H1 (cell line): Measurements from ENCODE around the gene GPC6. TPM values are rescaled to one million over a fixed set of nuclear protein-coding genes. Genes with fewer than 3 reads are reported as not detected.

Experiments used
- CHD7 ChIP-seq: fragments of 300-600 bp; sonication (generic); IDR thresholded peaks from 2 replicates; pipeline ENCODE4 v1.7.1; 2012; ENCODE audit warnings: low read length, moderate library complexity, mild to moderate bottlenecking, inconsistent platforms; ENCODE audit not compliant: insufficient replicate concordance
- CTCF ChIP-seq, 3 experiments: IDR thresholded peaks; 1 replicate in 2 of 3; 2 replicates in 1 of 3; pipeline versions ENCODE4 v1.5.1 to v1.6.1; 2011; ENCODE audit warnings: low read length in 3 of 3, mild to moderate bottlenecking in 3 of 3, inconsistent platforms in 2 of 3, low read depth in 1 of 3, moderate library complexity in 1 of 3; ENCODE audit not compliant: insufficient read depth in 1 of 3; ENCODE audit errors: control extremely low read depth in 1 of 3
- EZH2 ChIP-seq: fragments of 200-600 bp; sonication (generic); IDR thresholded peaks from 2 replicates; pipeline ENCODE4 v1.7.1; 2012; ENCODE audit warnings: low read depth, mild to moderate bottlenecking, moderate library complexity, low read length, inconsistent platforms; ENCODE audit not compliant: severe bottlenecking
- RAD21 ChIP-seq, 2 experiments: IDR thresholded peaks in 1 of 2; conservative IDR thresholded peaks in 1 of 2; 2 replicates each; pipeline ENCODE4 v1.6.1; 2011; ENCODE audit warnings: low read depth in 2 of 2, low read length in 2 of 2, improper control_type of control experiment in 1 of 2, inconsistent platforms in 1 of 2, mild to moderate bottlenecking in 1 of 2, moderate library complexity in 1 of 2
- ZNF274 ChIP-seq: IDR thresholded peaks from 2 replicates; pipeline ENCODE4 v1.7.0; 2012; ENCODE audit warnings: low read length, borderline replicate concordance; ENCODE audit errors: extremely low read depth
- polyA plus RNA-seq, 7 experiments: library from polyadenylated mRNA; depleted of rRNA in 3 of 7; stranded (reverse) in 5 of 7; unstranded in 2 of 7; fragments of >200 nt in 5 of 7; fragments of 200-250 nt in 2 of 7; gene quantifications; 1 replicate in 5 of 7; 2 replicates in 1 of 7; 4 replicates in 1 of 7; pipeline versions ENCODE4 v1.2.1 to v1.2.3, GENCODE V29; 2011 to 2013; ENCODE audit warnings: missing spikeins in 2 of 7, mixed read lengths in 2 of 7
- total RNA-seq: library from RNA; stranded (reverse); fragmentation: NEBNext Ultra II Directional; extraction: Animal tissue kit (Norgen Biotek cat#: 25700); gene quantifications from 2 replicates; pipeline ENCODE4 v1.2.1, GENCODE V29; 2021

GPC6 gene
- total and polyA plus RNA-seq, 2 of the 8 experiments (the other 6 are each of a cell fraction or from before 2014, with no cell fraction given) = 5.4 to 12.0 TPM

- no peak for TF ChIP-seq CHD7
- TF ChIP-seq CTCF (IDR thresholded peaks at IDR 0.05; ENCODE audit: control extremely low read depth in 1 of 3, insufficient read depth in 1 of 3, low read depth in 1 of 3, low read length in 3 of 3) = peak in 1 of 3 experiments; percentile 21; a peak in 1 of 4 replicates
- no peak for TF ChIP-seq ZNF274
- peak; percentile 14 to 29; a peak in 2 of 4 replicates for TF ChIP-seq RAD21 (IDR thresholded peaks at IDR 0.05 in 1 of 2, conservative IDR thresholded peaks at IDR 0.05 in 1 of 2; ENCODE audit: low read depth in 2 of 2, low read length in 2 of 2)
- TF ChIP-seq EZH2 = no peak
- TF ChIP-seq, all 59 proteins: peak for 2
Measured at GRCh38 chr13:94224670-94225069, 998.1 kb downstream of the GPC6 start (continued).
